Fibroblast of lung (primary cell): ENCODE data around the gene GRAMD4. TPM values are rescaled to one million over a fixed set of nuclear protein-coding genes. Genes with fewer than 3 reads are reported as not detected.

ENCODE experiments used
- DNase-seq, 2 donors: peaks; one replicate each; pipeline versions ENCODE4 v3.0.0 to v3.0.0-alpha.2; 2010; ENCODE audit warnings: low read depth in 2 of 2
- H2AFZ ChIP-seq: 2 replicates; pipeline ENCODE4 v1.5.1; 2012; ENCODE audit warnings: low read length, control low read depth, inconsistent platforms
- H3K27ac ChIP-seq: 2 replicates; pipeline ENCODE4 v1.5.1; 2011; ENCODE audit warnings: low read length, control low read depth; ENCODE audit not compliant: insufficient read depth
- H3K27me3 ChIP-seq: 2 replicates; pipeline ENCODE4 v1.5.1; 2011; ENCODE audit warnings: mild to moderate bottlenecking, low read length; ENCODE audit not compliant: control insufficient read depth, insufficient read depth
- H3K36me3 ChIP-seq: 2 replicates; pipeline ENCODE4 v1.5.1; 2011; ENCODE audit warnings: low read length; ENCODE audit not compliant: control insufficient read depth, insufficient read depth
- H3K4me1 ChIP-seq: 2 replicates; pipeline ENCODE4 v1.5.1; 2011; ENCODE audit warnings: low read length; ENCODE audit not compliant: control insufficient read depth, insufficient read depth; ENCODE audit errors: extremely low read depth
- H3K4me2 ChIP-seq: 2 replicates; pipeline ENCODE4 v1.5.1; 2011; ENCODE audit warnings: low read length, control low read depth; ENCODE audit not compliant: insufficient read depth; ENCODE audit errors: extremely low read depth
- H3K4me3 ChIP-seq, 4 experiments: fragments of 200-600 bp in 1 of 4; sonication (generic) in 1 of 4; replicated peaks in 1 of 4; 2 replicates each; pipeline ENCODE4 v1.5.1; 2011 to 2016; ENCODE audit warnings: low read length in 4 of 4, low read depth in 3 of 4, mild to moderate bottlenecking in 3 of 4, control low read depth in 2 of 4, inconsistent platforms in 1 of 4, mixed read lengths in 1 of 4; ENCODE audit not compliant: insufficient read depth in 1 of 4; ENCODE audit errors: control extremely low read depth in 1 of 4
- H3K79me2 ChIP-seq: 2 replicates; pipeline ENCODE4 v1.5.1; 2012; ENCODE audit warnings: mild to moderate bottlenecking, low read length, inconsistent platforms; ENCODE audit not compliant: control insufficient read depth, insufficient read depth
- H3K9ac ChIP-seq: 2 replicates; pipeline ENCODE4 v1.5.1; 2011; ENCODE audit warnings: mild to moderate bottlenecking, low read length, control low read depth; ENCODE audit not compliant: insufficient read depth
- H3K9me3 ChIP-seq: 2 replicates; pipeline ENCODE4 v1.5.1; 2012; ENCODE audit warnings: low read depth, low read length; ENCODE audit not compliant: control insufficient read depth, insufficient read depth
- H4K20me1 ChIP-seq: 2 replicates; pipeline ENCODE4 v1.5.1; 2011; ENCODE audit warnings: low read length; ENCODE audit not compliant: control insufficient read depth, insufficient read depth; ENCODE audit errors: extremely low read depth
- EZH2 ChIP-seq: IDR thresholded peaks from 2 replicates; pipeline ENCODE4 v1.5.1; 2012; ENCODE audit warnings: low read length, control low read depth, mild to moderate bottlenecking; ENCODE audit errors: missing control alignments
- polyA plus RNA-seq, 2 donors: library from polyadenylated mRNA; depleted of rRNA in 1 of 2; stranded (reverse) in 1 of 2; unstranded in 1 of 2; fragments of >200 nt; gene quantifications; 2 replicates each; pipeline ENCODE4 v1.2.1, GENCODE V29; 2011 to 2012; ENCODE audit warnings: missing spikeins in 1 of 2
- total RNA-seq: library from RNA; depleted of rRNA; stranded (reverse); fragments of >200 nt; gene quantifications from 2 replicates; pipeline ENCODE4 v1.2.1, GENCODE V29; 2014
- TF ChIP-seq, protein P1 (sequence below), 2 donors: IDR thresholded peaks in 1 of 2; conservative IDR thresholded peaks in 1 of 2; 1 replicate in 1 of 2; 2 replicates in 1 of 2; pipeline ENCODE4 v1.5.1; 2011 to 2012; ENCODE audit warnings: low read length in 2 of 2, control low read depth in 1 of 2, inconsistent platforms in 1 of 2, low read depth in 1 of 2, mild to moderate bottlenecking in 1 of 2

GRAMD4 gene
- total and polyA plus RNA-seq, 2 donors (not counting 1 experiment from before 2014, with no cell fraction given), result 7.5 to 37.3 TPM

DNA sequence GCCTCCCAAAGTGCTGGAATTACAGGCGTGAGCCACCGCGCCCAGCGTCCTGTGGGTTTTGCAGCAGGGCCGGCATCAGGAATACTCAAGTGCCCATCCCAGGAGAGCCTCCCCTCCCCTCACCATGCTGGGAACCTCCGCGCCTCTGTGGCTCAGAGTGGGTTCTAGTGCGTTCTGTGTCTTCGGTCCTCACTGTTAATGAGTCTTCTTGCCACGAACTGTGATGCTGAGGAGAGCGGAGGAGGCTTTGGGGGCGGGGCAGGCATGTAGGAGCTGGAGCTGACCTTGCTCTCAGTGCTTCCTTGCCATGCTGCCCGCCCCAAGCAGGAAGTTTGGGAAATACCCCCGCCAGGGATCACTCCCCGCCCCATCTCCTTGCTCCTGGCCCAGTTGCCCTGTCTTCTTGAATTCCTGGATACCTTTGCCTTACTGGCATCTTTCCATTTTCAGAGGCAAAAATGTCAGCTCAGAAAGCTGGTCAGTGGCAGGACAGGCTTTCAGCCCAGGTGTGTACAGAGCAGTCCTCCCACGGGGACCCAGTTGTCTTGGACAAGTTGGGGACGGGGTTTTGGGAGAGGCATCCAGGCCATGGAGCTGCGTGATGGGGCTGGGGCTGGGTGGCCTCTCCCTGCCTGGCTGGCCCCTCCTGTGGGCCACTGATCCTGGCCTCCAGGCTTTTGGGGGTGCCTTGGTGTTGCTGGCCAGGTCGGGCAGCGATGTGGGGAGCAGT, 5.1 kb downstream of the GRAMD4 start:
- H3K36me3 ChIP-seq, result no peaks in the 10 kb centered on the region
- no peak overlapping the region for H3K4me3 ChIP-seq
- no peak for TF ChIP-seq EZH2
- TF ChIP-seq, protein P1, sequence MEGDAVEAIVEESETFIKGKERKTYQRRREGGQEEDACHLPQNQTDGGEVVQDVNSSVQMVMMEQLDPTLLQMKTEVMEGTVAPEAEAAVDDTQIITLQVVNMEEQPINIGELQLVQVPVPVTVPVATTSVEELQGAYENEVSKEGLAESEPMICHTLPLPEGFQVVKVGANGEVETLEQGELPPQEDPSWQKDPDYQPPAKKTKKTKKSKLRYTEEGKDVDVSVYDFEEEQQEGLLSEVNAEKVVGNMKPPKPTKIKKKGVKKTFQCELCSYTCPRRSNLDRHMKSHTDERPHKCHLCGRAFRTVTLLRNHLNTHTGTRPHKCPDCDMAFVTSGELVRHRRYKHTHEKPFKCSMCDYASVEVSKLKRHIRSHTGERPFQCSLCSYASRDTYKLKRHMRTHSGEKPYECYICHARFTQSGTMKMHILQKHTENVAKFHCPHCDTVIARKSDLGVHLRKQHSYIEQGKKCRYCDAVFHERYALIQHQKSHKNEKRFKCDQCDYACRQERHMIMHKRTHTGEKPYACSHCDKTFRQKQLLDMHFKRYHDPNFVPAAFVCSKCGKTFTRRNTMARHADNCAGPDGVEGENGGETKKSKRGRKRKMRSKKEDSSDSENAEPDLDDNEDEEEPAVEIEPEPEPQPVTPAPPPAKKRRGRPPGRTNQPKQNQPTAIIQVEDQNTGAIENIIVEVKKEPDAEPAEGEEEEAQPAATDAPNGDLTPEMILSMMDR (conservative IDR thresholded peaks at IDR 0.05 in 1 of 2, IDR thresholded peaks at IDR 0.05 in 1 of 2; ENCODE audit: low read depth in 1 of 2, low read length in 2 of 2), result no peak

DNA sequence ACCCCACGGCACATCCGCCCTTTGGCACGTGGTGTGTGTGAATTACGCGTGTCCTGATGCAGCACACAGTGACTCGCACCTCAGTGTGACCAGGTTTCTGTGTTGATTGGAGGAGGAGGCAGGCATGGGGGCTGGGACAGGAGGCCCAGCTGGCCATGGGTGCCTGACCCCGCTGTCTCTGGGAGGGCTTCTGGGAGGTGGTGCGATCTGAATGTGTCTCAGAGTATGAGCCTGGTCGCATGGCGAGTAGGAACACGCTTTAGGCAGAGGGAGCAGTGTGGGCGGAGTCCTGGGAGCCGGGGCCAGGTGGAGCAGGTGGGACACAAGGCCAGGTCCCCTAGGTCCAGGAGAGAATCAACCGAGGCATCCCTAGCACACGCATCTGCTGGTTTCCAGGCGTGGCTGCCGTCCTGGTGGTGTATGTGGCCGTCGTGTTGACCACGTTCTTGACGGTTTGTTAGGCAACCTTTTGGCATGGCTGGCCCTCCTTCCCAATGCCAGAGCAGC, 5.7 kb downstream of the GRAMD4 start:
- Histone ChIP-seq H3K27ac (no peak overlapping the region), H3K9ac (no peak overlapping the region), H3K4me2 (no peak overlapping the region), H3K9me3 (no peaks in the 10 kb centered on the region), H3K4me3 (no peak overlapping the region), H3K36me3 (no peaks in the 10 kb centered on the region), H3K79me2 (no peaks in the 10 kb centered on the region), H3K27me3 (no peaks in the 10 kb centered on the region), H3K4me1 (no peaks in the 10 kb centered on the region), H2AFZ (no peak overlapping the region), H4K20me1 (no peaks in the 10 kb centered on the region)
- TF ChIP-seq, protein P1 (conservative IDR thresholded peaks at IDR 0.05 in 1 of 2, IDR thresholded peaks at IDR 0.05 in 1 of 2; ENCODE audit: low read depth in 1 of 2, low read length in 2 of 2), result no peak
- no peak for TF ChIP-seq EZH2
- no peak for DNase-seq

More for the DNA sequence above, 5.1 kb downstream of the GRAMD4 start:
- no peak for DNase-seq
- no peaks in the 10 kb centered on the region for H3K79me2 ChIP-seq
- no peak overlapping the region for H3K4me2 ChIP-seq
- no peaks in the 10 kb centered on the region for H3K9me3 ChIP-seq
- no peak overlapping the region for H3K9ac ChIP-seq
- H4K20me1 ChIP-seq, result no peaks in the 10 kb centered on the region
- no peaks in the 10 kb centered on the region for H3K4me1 ChIP-seq
- no peaks in the 10 kb centered on the region for H3K27me3 ChIP-seq
- no peak overlapping the region for H3K27ac ChIP-seq
- no peak overlapping the region for H2AFZ ChIP-seq

DNA sequence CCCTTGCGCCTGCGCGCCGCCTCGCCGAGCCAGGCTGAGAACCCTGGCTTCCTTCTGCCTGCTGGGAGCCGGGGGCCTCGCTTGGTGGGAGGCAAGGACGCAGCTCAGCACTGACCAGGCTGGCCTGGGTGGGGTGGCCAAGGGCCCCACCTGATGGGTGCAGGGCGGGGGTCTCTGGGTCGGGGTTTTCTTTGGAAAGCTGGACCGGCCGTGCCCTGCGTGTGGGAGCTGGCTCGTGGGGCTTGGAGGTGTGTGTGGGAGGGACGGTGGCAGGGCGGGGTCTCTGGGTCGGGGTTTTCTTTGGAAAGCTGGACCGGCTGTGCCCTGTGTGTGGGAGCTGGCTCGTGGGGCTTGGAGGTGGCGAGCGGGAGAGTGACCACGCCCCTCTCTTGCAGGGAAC, 6.2 kb downstream of the GRAMD4 start:
- Histone ChIP-seq H3K79me2 (no peaks in the 10 kb centered on the region), H3K9me3 (no peaks in the 10 kb centered on the region), H3K4me1 (no peaks in the 10 kb centered on the region), H4K20me1 (no peaks in the 10 kb centered on the region), H3K9ac (no peak overlapping the region), H3K4me3 (no peak overlapping the region), H3K27me3 (no peaks in the 10 kb centered on the region), H3K27ac (no peak overlapping the region), H3K36me3 (no peaks in the 10 kb centered on the region), H2AFZ (no peak overlapping the region), H3K4me2 (no peak overlapping the region)
- DNase-seq, result no peak
- TF ChIP-seq, protein P1 (conservative IDR thresholded peaks at IDR 0.05 in 1 of 2, IDR thresholded peaks at IDR 0.05 in 1 of 2; ENCODE audit: low read depth in 1 of 2, low read length in 2 of 2), result no peak
- TF ChIP-seq EZH2, result no peak
